T-cell (primary cell): Measurements from ENCODE around the gene MS4A2. TPM values are rescaled to one million over a fixed set of nuclear protein-coding genes. Genes with fewer than 3 reads are reported as not detected.
"Not testable (repeated sequence)": the region's sequence is repeated elsewhere in the genome, so short reads cannot be mapped to it uniquely, and the experiment has no call there.

Experiments
- ATAC-seq, 4 experiments: fragments of 200-7000 bp in 3 of 4; fragments of 150-1000 bp in 1 of 4; cut with Tn5 transposase; replicated peaks in 1 of 4; 1 replicate in 3 of 4; 2 replicates in 1 of 4; pipeline ENCODE4 v1.10.0; 2021; ENCODE audit warnings: moderate library complexity in 3 of 4, mild to moderate bottlenecking in 2 of 4, moderate number of reproducible peaks in 1 of 4
- CTCF ChIA-PET, 2 donors: fragments of 300-600 bp; sonication (Branson Sonifier 250); formaldehyde crosslinking; loops; one replicate each; lab custom pipeline; 2022; ENCODE audit warnings: antibody characterized with exemption in 2 of 2; lab: Charles Lee
- POLR2A ChIA-PET, 2 donors: fragments of 300-600 bp; sonication (Branson Sonifier 250); formaldehyde crosslinking; loops; one replicate each; lab custom pipeline; 2022; ENCODE audit warnings: antibody characterized with exemption in 2 of 2; lab: Charles Lee
- DNase-seq, 35 experiments: peaks; one replicate each; pipeline versions ENCODE4 v3.0.0 to v3.0.0-alpha.2; 2013 to 2023
- H3K27ac ChIP-seq: one replicate; pipeline ENCODE4 v1.5.1; 2013; ENCODE audit warnings: low read length
- H3K27me3 ChIP-seq, 2 experiments: replicated peaks in 1 of 2; 1 replicate in 1 of 2; 2 replicates in 1 of 2; pipeline versions ENCODE4 v1.6.1 to v1.7.0; 2013; ENCODE audit warnings: low read length in 1 of 2, mixed read lengths in 1 of 2; ENCODE audit not compliant: control insufficient read depth in 2 of 2, insufficient read depth in 2 of 2; ENCODE audit errors: extremely low read depth in 1 of 2
- H3K36me3 ChIP-seq, 2 donors: 1 replicate in 1 of 2; 2 replicates in 1 of 2; pipeline versions ENCODE4 v1.6.1 to v1.7.0; 2013; ENCODE audit warnings: low read length in 1 of 2; ENCODE audit not compliant: control insufficient read depth in 2 of 2, insufficient read depth in 1 of 2; ENCODE audit errors: extremely low read depth in 1 of 2
- H3K4me1 ChIP-seq, 2 experiments: 1 replicate in 1 of 2; 2 replicates in 1 of 2; pipeline versions ENCODE4 v1.6.1 to v1.7.0; 2013; ENCODE audit warnings: low read length in 2 of 2, mixed read lengths in 1 of 2; ENCODE audit not compliant: insufficient read depth in 2 of 2, control insufficient read depth in 1 of 2; ENCODE audit errors: extremely low read depth in 1 of 2
- H3K4me3 ChIP-seq, 2 donors: 1 replicate in 1 of 2; 2 replicates in 1 of 2; pipeline versions ENCODE4 v1.5.1 to v1.7.0; 2013; ENCODE audit warnings: mild to moderate bottlenecking in 2 of 2, low read length in 1 of 2, moderate library complexity in 1 of 2; ENCODE audit not compliant: control insufficient read depth in 1 of 2; ENCODE audit errors: extremely low read depth in 1 of 2
- H3K9me3 ChIP-seq: 2 replicates; pipeline ENCODE4 v1.7.0; 2013
- H3K27ac Mint-ChIP-seq, 2 donors: one replicate each; pipeline ENCODE4 v1.8.0; 2020 to 2021; ENCODE audit warnings: mild to moderate bottlenecking in 2 of 2, mixed read lengths in 2 of 2
- H3K27me3 Mint-ChIP-seq, 2 donors: one replicate each; pipeline ENCODE4 v1.8.0; 2021 to 2022; ENCODE audit warnings: mixed read lengths in 2 of 2
- H3K36me3 Mint-ChIP-seq: one replicate; pipeline ENCODE4 v1.8.0; 2021; ENCODE audit warnings: mixed read lengths
- H3K4me1 Mint-ChIP-seq, 3 donors: one replicate each; pipeline ENCODE4 v1.8.0; 2020 to 2022; ENCODE audit warnings: mixed read lengths in 3 of 3, mild to moderate bottlenecking in 1 of 3
- H3K4me3 Mint-ChIP-seq, 3 donors: one replicate each; pipeline ENCODE4 v1.8.0; 2020 to 2022; ENCODE audit warnings: mild to moderate bottlenecking in 3 of 3, mixed read lengths in 3 of 3, moderate library complexity in 3 of 3
- H3K9me3 Mint-ChIP-seq, 3 donors: one replicate each; pipeline ENCODE4 v1.8.0; 2020 to 2022; ENCODE audit warnings: mixed read lengths in 3 of 3
- WGBS: methylation state at CpG from one replicate; pipeline ENCODE4 v1.1.5; 2013; ENCODE audit warnings: missing lambda C conversion rate; ENCODE audit not compliant: insufficient coverage; 5-methylcytosine and 5-hydroxymethylcytosine counted together
- total RNA-seq, 35 experiments: library from RNA in 6 of 35; stranded (reverse) in 6 of 35; fragments of 120-200 nt in 1 of 35; gene quantifications; one replicate each; pipeline versions ENCODE4 v1.2.1 to v1.2.4 and lab custom pipeline; 2013 to 2026

MS4A2 gene
- total RNA-seq, 5 donors from 2014 or later (not counting 1 experiment from before 2014, with no cell fraction given): 0.12 to 1.1 (median 0.16) TPM; not detected in 1

DNA sequence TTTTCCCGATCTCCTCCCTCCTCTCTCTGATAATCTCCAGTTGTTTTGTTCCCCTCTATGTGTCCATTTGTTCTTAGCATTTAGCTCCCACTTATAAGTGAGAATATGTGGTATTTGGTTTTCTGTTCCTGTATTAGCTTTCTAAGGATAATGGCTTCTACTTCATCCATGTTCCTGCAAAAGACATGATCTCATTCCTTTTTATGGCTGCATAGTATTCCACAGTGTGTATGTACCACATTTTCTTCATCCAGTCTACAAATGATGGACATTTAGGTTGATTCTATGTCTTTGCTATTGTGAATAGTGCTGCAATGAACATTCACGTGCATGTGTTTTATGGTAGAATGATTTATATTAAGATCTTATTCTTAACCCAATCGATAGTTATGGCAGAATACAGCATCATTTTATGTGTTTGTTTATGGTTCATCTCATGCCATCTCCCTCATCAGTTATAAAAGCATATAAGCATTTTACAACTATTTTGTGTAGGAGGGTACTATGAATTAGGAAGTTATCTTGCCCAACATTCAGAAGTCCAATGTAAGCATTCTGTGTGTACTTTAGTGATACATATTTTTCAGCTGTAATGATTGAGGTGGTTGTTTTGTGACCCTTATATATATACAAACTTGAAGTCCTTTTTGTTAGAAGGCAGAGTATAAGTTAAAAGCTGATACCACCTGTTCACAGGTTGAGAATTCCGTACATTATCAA, 28.8 kb upstream of the MS4A2 start:
- no peak overlapping the region for H3K27ac ChIP-seq
- no peak overlapping the region for H3K4me3 Mint-ChIP-seq
- CTCF ChIA-PET: no interaction called here
- peaks cover 0 to 3% (median 0%) of the 10 kb centered on the region in 3 donors for H3K9me3 Mint-ChIP-seq
- no peaks in the 10 kb centered on the region for H3K36me3 ChIP-seq
- no peaks in the 10 kb centered on the region for H3K36me3 Mint-ChIP-seq
- ATAC-seq: no peak
- no peaks in the 10 kb centered on the region for H3K4me1 Mint-ChIP-seq
- no peaks in the 10 kb centered on the region for H3K9me3 ChIP-seq
- no peak overlapping the region for H3K27ac Mint-ChIP-seq
- no peak for DNase-seq
- WGBS: no CpG with 5 or more reads among the region's 4 CpGs
- no peak overlapping the region for H3K4me3 ChIP-seq
- POLR2A ChIA-PET: no interaction called here
- H3K27me3 Mint-ChIP-seq: peaks cover 0 to 5% of the 10 kb centered on the region in 2 donors
- no peaks in the 10 kb centered on the region for H3K27me3 ChIP-seq
- H3K4me1 ChIP-seq: no peaks in the 10 kb centered on the region

DNA sequence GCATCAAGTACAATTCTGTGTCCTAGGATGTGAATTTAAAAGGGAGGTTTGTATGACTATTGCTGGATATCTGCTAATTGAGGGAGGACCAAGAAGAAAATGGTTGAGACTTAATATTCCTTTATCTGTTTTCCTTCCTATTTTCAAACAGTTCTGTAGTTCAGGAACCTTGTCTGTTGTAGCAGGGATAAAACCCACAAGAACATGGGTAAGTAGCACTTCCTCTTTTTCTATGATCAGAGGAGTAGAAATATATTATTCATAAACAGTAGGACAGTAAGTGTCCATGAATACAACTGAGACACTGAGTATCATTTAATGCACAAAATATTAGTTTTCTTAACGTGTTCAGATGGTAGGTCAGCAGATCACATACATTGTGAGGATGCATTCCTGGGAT, 24.4 kb upstream of the MS4A2 start:
- Histone ChIP-seq H3K27ac (no peak overlapping the region), H3K27me3 (no peaks in the 10 kb centered on the region), H3K4me1 (no peaks in the 10 kb centered on the region), H3K4me3 (no peak overlapping the region), H3K9me3 (no peaks in the 10 kb centered on the region), H3K36me3 (no peaks in the 10 kb centered on the region)
- H3K27me3 Mint-ChIP-seq: peaks cover 0 to 2% of the 10 kb centered on the region in 2 donors
- peaks cover 0 to 3% (median 0%) of the 10 kb centered on the region in 3 donors for H3K9me3 Mint-ChIP-seq
- no peaks in the 10 kb centered on the region for H3K4me1 Mint-ChIP-seq
- no peaks in the 10 kb centered on the region for H3K36me3 Mint-ChIP-seq
- DNase-seq (no peak), ATAC-seq (no peak)
- no peak overlapping the region for H3K4me3 Mint-ChIP-seq
- CTCF ChIA-PET: no interaction called here
- no peak overlapping the region for H3K27ac Mint-ChIP-seq
- POLR2A ChIA-PET: no interaction called here
- WGBS: no CpG with 5 or more reads among the region's 1 CpG

DNA sequence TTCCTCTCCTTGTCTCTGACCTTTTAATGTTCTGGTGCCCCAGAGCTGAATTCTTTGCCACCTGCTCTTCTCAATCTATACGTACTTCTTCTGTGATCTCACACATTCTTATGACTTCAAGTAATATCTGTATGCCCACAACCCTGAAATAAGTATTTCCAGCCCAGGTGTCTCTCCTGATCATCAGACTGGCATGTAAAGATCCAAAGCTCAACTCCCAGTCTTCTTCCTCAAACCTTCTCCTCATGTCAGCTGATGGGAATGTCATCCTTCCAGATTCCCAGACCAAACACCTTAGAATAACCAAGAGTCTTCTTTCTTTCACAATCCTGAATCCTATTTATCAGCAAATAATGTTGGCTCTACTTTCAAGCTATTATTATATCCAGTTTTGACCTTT, 22.7 kb upstream of the MS4A2 start:
- Mint-ChIP-seq H3K27ac (no peak overlapping the region), H3K4me1 (no peaks in the 10 kb centered on the region), H3K4me3 (no peak overlapping the region), H3K27me3 (peaks cover 2 to 8% of the 10 kb centered on the region in 2 donors), H3K9me3 (no peaks in the 10 kb centered on the region), H3K36me3 (no peaks in the 10 kb centered on the region)
- 80% methylated on average over 1 of the region's 1 CpG for WGBS
- ChIA-PET CTCF (no interaction called here), POLR2A (no interaction called here)
- no peak overlapping the region for H3K4me3 ChIP-seq
- H3K27ac ChIP-seq: no peak overlapping the region
- ATAC-seq (no peak), DNase-seq (no peak)
- H3K36me3 ChIP-seq: no peaks in the 10 kb centered on the region
- no peaks in the 10 kb centered on the region for H3K27me3 ChIP-seq
- no peaks in the 10 kb centered on the region for H3K9me3 ChIP-seq
- no peaks in the 10 kb centered on the region for H3K4me1 ChIP-seq

DNA sequence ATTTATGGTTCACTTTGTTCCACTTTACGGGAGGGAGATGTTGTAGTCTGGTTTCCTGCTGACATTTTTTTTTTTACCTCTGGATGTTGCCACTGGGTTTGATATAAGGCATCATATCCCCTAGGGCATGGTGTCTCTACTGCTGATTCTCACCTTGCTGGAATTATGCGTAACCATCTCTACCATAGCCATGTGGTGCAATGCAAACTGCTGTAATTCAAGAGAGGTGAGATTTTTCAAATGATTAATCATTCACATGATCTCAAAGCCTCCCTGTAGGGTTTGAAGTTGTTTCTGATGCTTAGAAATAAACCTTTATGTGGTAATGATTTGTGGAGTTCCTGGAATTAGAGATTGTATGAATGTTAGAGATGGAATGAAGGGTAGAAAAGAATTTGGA, 19.0 kb upstream of the MS4A2 start:
- DNase-seq: no peak
- Mint-ChIP-seq H3K4me3 (no peak overlapping the region), H3K4me1 (no peaks in the 10 kb centered on the region), H3K27me3 (peaks cover 0 to 8% of the 10 kb centered on the region in 2 donors), H3K9me3 (no peaks in the 10 kb centered on the region), H3K27ac (no peak overlapping the region), H3K36me3 (no peaks in the 10 kb centered on the region)
- WGBS: no CpG with 5 or more reads among the region's 2 CpGs
- no peak overlapping the region for H3K4me3 ChIP-seq
- no peak overlapping the region for H3K27ac ChIP-seq
- H3K9me3 ChIP-seq: no peaks in the 10 kb centered on the region
- ATAC-seq: no peak
- POLR2A ChIA-PET: no interaction called here
- no peaks in the 10 kb centered on the region for H3K36me3 ChIP-seq
- CTCF ChIA-PET: no interaction called here
- no peaks in the 10 kb centered on the region for H3K27me3 ChIP-seq
- H3K4me1 ChIP-seq: no peaks in the 10 kb centered on the region

DNA sequence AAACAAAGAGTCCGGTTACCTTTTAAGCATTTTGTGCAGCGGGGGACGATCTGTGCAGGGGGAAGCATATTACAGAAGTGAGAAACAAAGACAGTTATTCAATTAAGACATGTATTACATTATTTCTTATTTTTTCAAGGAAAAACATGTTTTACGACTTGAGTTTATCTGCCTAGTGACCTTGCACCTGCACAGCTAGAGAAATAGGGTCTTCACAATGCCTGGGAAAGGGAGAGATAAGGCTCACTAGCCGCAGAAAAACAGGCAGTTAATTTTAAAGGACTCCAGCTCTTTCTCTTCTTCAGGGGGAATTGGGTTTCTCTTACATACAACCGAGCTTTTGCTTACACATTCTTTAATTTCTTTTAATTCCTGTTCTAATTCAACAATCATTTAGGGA, 16.8 kb upstream of the MS4A2 start:
- POLR2A ChIA-PET, DNase-seq, H3K4me1 Mint-ChIP-seq, CTCF ChIA-PET, H3K36me3 Mint-ChIP-seq, H3K4me3 ChIP-seq, H3K27ac Mint-ChIP-seq, ATAC-seq, H3K4me3 Mint-ChIP-seq, H3K9me3 ChIP-seq, H3K27me3 ChIP-seq, H3K4me1 ChIP-seq, H3K9me3 Mint-ChIP-seq, H3K27ac ChIP-seq, H3K36me3 ChIP-seq: not testable (repeated sequence)
- H3K27me3 Mint-ChIP-seq: peaks cover 0 to 13% of the 10 kb centered on the region in 2 donors
- WGBS: no CpG with 5 or more reads among the region's 6 CpGs

DNA sequence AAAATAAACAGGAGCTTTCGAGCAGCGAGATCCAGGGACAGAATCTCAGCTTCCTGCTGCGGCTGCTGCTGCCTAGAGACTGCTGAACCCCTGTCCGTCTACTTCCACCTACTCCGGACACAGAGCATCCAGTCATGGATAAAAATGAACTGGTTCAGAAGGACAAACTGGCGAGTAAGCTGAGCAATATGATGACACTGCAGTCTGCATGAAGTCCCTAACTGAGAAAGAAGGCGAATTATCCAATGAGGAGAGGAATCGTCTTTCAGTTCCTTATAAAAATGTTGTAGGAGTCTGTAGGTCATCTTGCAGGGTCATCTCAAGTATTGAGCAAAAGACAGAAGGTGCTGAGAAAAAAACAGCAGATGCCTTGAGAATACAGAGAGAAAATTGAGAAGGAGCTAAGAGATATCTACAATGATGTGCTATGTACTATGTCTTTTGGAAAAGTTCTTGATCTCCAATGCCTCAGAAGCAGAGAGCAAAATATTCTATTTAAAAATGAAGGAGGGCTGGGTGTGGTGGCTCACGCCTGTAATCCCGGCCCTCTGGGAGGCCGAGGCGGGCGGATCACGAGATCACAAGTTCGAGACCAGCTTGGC, 11.1 kb upstream of the MS4A2 start:
- 84% methylated on average over 7 of the region's 15 CpGs for WGBS
- peaks cover 2 to 9% of the 10 kb centered on the region in 2 donors for H3K27me3 Mint-ChIP-seq
- POLR2A ChIA-PET: no interaction called here

More for the DNA sequence above, 11.1 kb upstream of the MS4A2 start:
- no peaks in the 10 kb centered on the region for H3K4me1 Mint-ChIP-seq
- H3K36me3 Mint-ChIP-seq: no peaks in the 10 kb centered on the region
- Histone ChIP-seq H3K27ac (no peak overlapping the region), H3K9me3 (no peaks in the 10 kb centered on the region), H3K4me1 (no peaks in the 10 kb centered on the region), H3K27me3 (peaks cover 0 to 3% of the 10 kb centered on the region in 2 experiments), H3K36me3 (no peaks in the 10 kb centered on the region), H3K4me3 (no peak overlapping the region)
- peaks cover 0 to 11% (median 2%) of the 10 kb centered on the region in 3 donors for H3K9me3 Mint-ChIP-seq
- CTCF ChIA-PET: no interaction called here
- no peak overlapping the region for H3K4me3 Mint-ChIP-seq
- DNase-seq: no peak
- no peak for ATAC-seq
- H3K27ac Mint-ChIP-seq: no peak overlapping the region
